ENCODE measurements around the gene SSTR4. TPM values are rescaled to one million over a fixed set of nuclear protein-coding genes. Genes with fewer than 3 reads are reported as not detected.

SSTR4 gene
- total and polyA plus RNA-seq, 9 of the 15 experiments (the other 6 are each of a cell fraction or from before 2014, with no cell fraction given): not detected

- TF ChIP-seq ZBTB40 (IDR thresholded peaks at IDR 0.05) (no peak), ZBTB40 (CRISPR knock-in tag; IDR thresholded peaks at IDR 0.05) (no peak)
Measured at GRCh38 chr20:23032750-23033078, 2.4 kb upstream of the SSTR4 start (continued).
